Activated B cell treated with CpG ODN at 0.5 μM for 24 hours (primary cell): ENCODE measurements around the gene SHD. TPM values are rescaled to one million over a fixed set of nuclear protein-coding genes. Genes with fewer than 3 reads are reported as not detected.
A peak's percentile ranks its signal among the peaks of the same experiment; 100 is the strongest.

Experiments
- ATAC-seq: fragments of 200-7000 bp; cut with Tn5 transposase; one replicate; pipeline ENCODE4 v1.10.0; 2021; ENCODE audit warnings: low read depth, mild to moderate bottlenecking, moderate library complexity
- CTCF ChIA-PET: fragments of 350-600 bp; sonication (Branson Sonifier 250); formaldehyde crosslinking; loops from one replicate; lab custom pipeline; 2021; ENCODE audit warnings: antibody characterized with exemption; lab: Charles Lee
- POLR2A ChIA-PET: fragments of 350-600 bp; sonication (Branson Sonifier 250); formaldehyde crosslinking; loops from one replicate; lab custom pipeline; 2021; ENCODE audit warnings: antibody characterized with exemption; lab: Charles Lee
- DNase-seq: peaks from one replicate; pipeline ENCODE4 v3.0.0; 2022
- H3K27ac Mint-ChIP-seq: one replicate; pipeline ENCODE4 v1.8.0; 2020; ENCODE audit warnings: mixed read lengths
- H3K27me3 Mint-ChIP-seq: one replicate; pipeline ENCODE4 v1.8.0; 2021; ENCODE audit warnings: mixed read lengths
- H3K36me3 Mint-ChIP-seq: one replicate; pipeline ENCODE4 v1.8.0; 2021; ENCODE audit warnings: low read depth, mixed read lengths
- H3K4me1 Mint-ChIP-seq: one replicate; pipeline ENCODE4 v1.8.0; 2021; ENCODE audit warnings: mixed read lengths
- H3K4me3 Mint-ChIP-seq: one replicate; pipeline ENCODE4 v1.8.0; 2020; ENCODE audit warnings: mild to moderate bottlenecking, mixed read lengths
- H3K9me3 Mint-ChIP-seq: one replicate; pipeline ENCODE4 v1.8.0; 2020; ENCODE audit warnings: mixed read lengths
- intact Hi-C: fragments of 100-400 bp; cut with micrococcal nuclease; formaldehyde crosslinking; loops from one replicate; pipeline ENCODE4 v1.15.1; 2024
- total RNA-seq: library from RNA; stranded (reverse); gene quantifications from 2 replicates; pipeline ENCODE4 v1.2.3, GENCODE V29; 2022
- TF ChIP-seq, protein P1 (sequence below): fragments of 200-600 bp; IDR thresholded peaks from one replicate; pipeline ENCODE4 v1.8.0; 2022; ENCODE audit warnings: antibody characterized with exemption, mild to moderate bottlenecking

SHD gene
- total RNA-seq, 1 donor from 2014 or later = not detected

DNA sequence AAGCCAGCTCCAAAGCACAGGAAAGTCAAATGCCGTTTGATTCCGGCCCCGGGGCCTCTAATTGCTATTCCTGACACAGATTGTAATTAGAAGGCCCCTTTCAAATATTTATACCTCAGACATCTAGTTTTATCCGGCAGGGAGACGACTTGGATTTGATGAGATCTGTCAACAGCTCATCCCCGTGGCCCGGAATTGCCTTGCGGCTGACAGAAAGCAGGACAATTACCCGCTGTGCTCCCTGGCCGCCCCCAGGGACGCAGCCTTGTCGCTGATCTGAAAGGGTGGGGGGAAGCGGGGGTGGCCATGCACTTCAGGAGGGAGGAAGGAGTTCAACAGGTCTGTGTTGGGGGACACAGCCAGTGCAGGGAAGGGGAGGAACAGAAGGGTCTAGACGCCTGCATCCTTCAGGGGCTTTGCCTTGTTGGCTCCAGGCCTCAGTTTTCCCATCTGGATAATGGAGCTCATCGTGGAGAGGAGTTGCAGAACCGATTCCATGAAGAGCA lies 1.8 kb upstream of the SHD start:
- Mint-ChIP-seq H3K27ac (no peak overlapping the region), H3K9me3 (no peaks in the 10 kb centered on the region), H3K4me1 (peaks cover 4% of the 10 kb centered on the region), H3K36me3 (peaks cover 3% of the 10 kb centered on the region), H3K4me3 (no peak overlapping the region), H3K27me3 (peaks cover 28% of the 10 kb centered on the region)
- POLR2A ChIA-PET = no interaction called here
- CTCF ChIA-PET = interaction anchor here (1.7 kb wide), 1 partner anchor 10 kb away, joined by 7 read pairs; no protein-coding TSS in a partner anchor
- no peak for DNase-seq
- intact Hi-C loops = no loop called here
- ATAC-seq = no peak
- TF ChIP-seq, protein P1, sequence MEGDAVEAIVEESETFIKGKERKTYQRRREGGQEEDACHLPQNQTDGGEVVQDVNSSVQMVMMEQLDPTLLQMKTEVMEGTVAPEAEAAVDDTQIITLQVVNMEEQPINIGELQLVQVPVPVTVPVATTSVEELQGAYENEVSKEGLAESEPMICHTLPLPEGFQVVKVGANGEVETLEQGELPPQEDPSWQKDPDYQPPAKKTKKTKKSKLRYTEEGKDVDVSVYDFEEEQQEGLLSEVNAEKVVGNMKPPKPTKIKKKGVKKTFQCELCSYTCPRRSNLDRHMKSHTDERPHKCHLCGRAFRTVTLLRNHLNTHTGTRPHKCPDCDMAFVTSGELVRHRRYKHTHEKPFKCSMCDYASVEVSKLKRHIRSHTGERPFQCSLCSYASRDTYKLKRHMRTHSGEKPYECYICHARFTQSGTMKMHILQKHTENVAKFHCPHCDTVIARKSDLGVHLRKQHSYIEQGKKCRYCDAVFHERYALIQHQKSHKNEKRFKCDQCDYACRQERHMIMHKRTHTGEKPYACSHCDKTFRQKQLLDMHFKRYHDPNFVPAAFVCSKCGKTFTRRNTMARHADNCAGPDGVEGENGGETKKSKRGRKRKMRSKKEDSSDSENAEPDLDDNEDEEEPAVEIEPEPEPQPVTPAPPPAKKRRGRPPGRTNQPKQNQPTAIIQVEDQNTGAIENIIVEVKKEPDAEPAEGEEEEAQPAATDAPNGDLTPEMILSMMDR = no peak

DNA sequence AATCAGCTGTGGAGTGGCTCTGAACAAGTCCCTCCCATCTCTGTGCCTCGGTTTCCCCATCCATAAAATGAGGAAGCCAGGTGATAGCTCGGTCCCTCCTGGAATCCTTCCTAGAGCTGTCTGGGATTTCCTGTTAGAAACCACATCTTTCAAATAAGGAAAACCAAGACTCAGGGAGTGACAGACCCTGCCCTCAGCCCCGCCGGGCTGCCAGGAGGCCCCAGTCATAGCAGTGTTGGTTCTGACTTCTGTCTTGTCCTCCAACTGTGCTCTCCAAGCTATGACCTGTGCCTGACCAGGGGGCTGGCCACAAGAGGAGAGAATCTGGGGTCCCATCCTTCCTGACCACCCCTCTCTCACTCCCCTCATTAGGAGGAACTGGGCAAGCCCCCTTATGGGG lies 1.1 kb upstream of the SHD start:
- DNase-seq (no peak), ATAC-seq (no peak)
- CTCF ChIA-PET = interaction anchor here (0.6 to 1.7 kb wide), 2 partner anchors 11 to 16 kb away, joined by 3 to 7 read pairs; no protein-coding TSS in a partner anchor
- Mint-ChIP-seq H3K9me3 (no peaks in the 10 kb centered on the region), H3K4me3 (no peak overlapping the region), H3K36me3 (no peaks in the 10 kb centered on the region), H3K27me3 (peaks cover 31% of the 10 kb centered on the region), H3K27ac (no peak overlapping the region), H3K4me1 (peaks cover 4% of the 10 kb centered on the region)
- intact Hi-C loops = no loop called here
- POLR2A ChIA-PET = interaction anchor here (0.7 kb wide), 1 partner anchor 10 kb away, joined by 3 read pairs; no protein-coding TSS in a partner anchor
- TF ChIP-seq, protein P1 = no peak

DNA sequence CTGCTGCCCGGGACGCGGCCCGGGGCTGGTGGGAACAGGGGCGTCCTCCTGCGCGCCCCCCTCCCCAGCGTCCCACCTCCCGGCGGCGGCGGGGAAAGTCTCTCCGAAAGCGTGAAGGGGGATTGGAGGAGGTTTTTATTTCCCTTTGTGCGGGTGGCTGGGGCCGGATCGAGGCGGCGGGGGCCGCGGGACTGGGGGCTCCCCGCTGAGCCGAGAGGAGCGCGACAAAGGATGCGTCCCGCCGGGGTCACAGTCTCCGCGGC lies 132 bp downstream of the SHD start:
- Mint-ChIP-seq H3K36me3 (no peaks in the 10 kb centered on the region), H3K4me3 (no peak overlapping the region), H3K27ac (no peak overlapping the region), H3K27me3 (peaks cover 31% of the 10 kb centered on the region), H3K4me1 (peaks cover 4% of the 10 kb centered on the region), H3K9me3 (no peaks in the 10 kb centered on the region)
- intact Hi-C loops = no loop called here
- CTCF ChIA-PET = no interaction called here
- DNase-seq (no peak), ATAC-seq (no peak)
- POLR2A ChIA-PET = no interaction called here
- TF ChIP-seq, protein P1 = no peak

DNA sequence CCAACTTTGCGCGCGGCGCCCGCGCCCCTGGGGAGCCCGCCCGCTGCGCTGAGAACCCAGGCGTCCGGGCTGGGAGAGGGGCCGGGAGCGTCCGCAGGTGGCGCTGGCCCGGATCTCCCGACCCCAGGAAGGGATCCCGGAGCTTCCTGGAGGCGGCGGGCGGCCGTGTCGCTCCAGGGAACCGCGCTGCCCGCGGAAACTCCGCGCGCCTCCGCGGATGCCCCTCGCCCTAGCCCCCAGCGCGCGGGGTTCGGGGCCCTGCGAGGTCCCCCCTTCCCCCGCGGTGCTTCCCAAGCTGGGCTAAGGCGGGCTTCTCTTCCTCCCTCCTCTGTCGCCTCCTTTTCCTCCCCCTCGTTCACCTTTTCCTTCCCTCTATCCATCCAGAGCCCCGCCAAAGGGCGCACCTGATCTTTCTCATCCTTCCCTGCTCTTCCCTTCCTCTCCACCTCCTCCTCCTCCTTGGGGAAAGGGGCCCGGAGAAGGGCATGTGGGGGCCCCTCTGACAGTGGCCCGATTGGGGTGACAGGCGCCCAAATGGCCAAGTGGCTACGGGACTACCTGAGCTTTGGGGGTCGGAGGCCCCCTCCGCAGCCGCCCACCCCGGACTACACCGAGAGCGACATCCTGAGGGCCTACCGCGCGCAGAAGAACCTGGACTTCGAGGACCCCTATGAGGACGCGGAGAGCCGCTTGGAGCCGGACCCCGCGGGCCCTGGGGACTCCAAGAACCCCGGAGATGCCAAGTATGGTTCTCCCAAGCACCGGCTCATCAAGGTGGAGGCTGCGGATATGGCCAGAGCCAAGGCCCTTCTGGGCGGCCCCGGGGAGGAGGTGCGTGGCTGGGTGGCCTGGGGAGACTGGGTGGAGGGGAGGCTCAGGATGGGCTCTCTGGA lies 710 bp downstream of the SHD start:
- H3K27ac Mint-ChIP-seq = no peak overlapping the region

More for the DNA sequence above, 710 bp downstream of the SHD start:
- no peaks in the 10 kb centered on the region for H3K36me3 Mint-ChIP-seq
- no peak for DNase-seq
- ChIA-PET CTCF (no interaction called here), POLR2A (no interaction called here)
- ATAC-seq = no peak
- H3K4me3 Mint-ChIP-seq = peak overlapping the region; percentile 32
- H3K27me3 Mint-ChIP-seq = peaks cover 31% of the 10 kb centered on the region
- intact Hi-C loops = no loop called here
- H3K9me3 Mint-ChIP-seq = no peaks in the 10 kb centered on the region
- TF ChIP-seq, protein P1 = no peak
- peaks cover 4% of the 10 kb centered on the region for H3K4me1 Mint-ChIP-seq
